ENCODE results near the gene NEUROD2. TPM values are rescaled to one million over a fixed set of nuclear protein-coding genes. Genes with fewer than 3 reads are reported as not detected.

NEUROD2 gene
- total RNA-seq (not detected), polyA plus RNA-seq (not detected)

DNA sequence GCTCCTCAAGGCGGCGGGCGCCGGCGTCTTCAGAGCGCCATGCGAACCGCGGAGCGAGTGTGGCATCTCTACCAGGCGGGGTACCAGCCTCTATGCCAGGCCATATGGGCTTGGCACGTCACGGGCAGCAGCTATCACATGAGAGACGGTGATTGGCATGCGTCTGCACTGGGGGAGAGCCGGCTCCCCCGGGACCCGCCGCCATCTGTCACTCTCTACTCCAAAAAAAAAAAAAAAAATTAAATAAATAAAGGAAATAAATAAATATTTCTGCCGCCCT, at the start of gene NEUROD2:
Gene NEUROD2, minus strand, starts transcription at position 70 of the 280 bp plus-strand sequence. CDS start 1,321 bp downstream, outside the sequence.
- Mint-ChIP-seq H3K27me3 (peaks cover 46 to 50% of the 10 kb centered on the region in 2 donors), H3K27ac (no peak within 1 kb of the TSS)
- POLR2A ChIA-PET: no interaction called here

DNA sequence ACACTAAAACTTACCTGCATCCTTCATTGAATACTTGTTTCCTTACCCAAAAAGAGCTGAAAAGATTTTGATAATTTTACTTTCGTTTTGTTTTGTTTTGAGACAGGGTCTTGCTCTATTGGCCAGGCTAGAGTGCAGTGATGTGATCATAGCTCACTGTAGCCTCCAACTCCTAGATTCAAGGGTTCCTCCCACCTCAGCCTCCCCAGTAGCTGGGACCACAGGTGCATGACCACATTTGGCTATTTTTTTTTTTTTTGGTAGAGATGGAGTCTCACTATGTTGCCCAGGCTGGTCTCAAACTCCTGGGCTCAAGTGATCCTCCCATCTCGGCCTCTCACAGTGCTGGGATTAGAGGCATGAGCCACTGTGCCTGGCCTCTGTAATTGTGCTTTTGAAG, 47.4 kb upstream of the NEUROD2 start:
- peaks cover 0 to 1% of the 10 kb centered on the region in 2 donors for H3K27me3 Mint-ChIP-seq
- peaks cover 0 to 58% (median 10%) of the 10 kb centered on the region in 3 donors for H3K36me3 Mint-ChIP-seq
- Histone ChIP-seq H3K4me3 (ENCODE audit: low read length) (no peak overlapping the region), H3K9me3 (ENCODE audit: low read length) (no peaks in the 10 kb centered on the region), H3K27me3 (ENCODE audit: insufficient read depth, low read length, poor library complexity, severe bottlenecking) (no peaks in the 10 kb centered on the region), H3K4me1 (ENCODE audit: insufficient read depth, low read length) (peaks cover 35% of the 10 kb centered on the region), H3K36me3 (ENCODE audit: insufficient read depth, low read length) (peaks cover 7% of the 10 kb centered on the region), H3K27ac (ENCODE audit: low read depth, low read length) (no peak overlapping the region)
- H3K27ac Mint-ChIP-seq: peak overlapping the region in 3 of 8 donors; percentile 62 to 84 (median 64)
- ChIA-PET POLR2A (no interaction called here), CTCF (interaction anchor here (0.8 to 5.9 kb wide), 12 partner anchors 9 to 539 kb away, joined by 3 to 60 read pairs (median 10); partner anchors contain the start of genes PGAP3, PNMT, STARD3 and TCAP)
- peaks cover 0 to 2% (median 0%) of the 10 kb centered on the region in 5 donors for H3K9me3 Mint-ChIP-seq
- H3K4me3 Mint-ChIP-seq: no peak overlapping the region
- peaks cover 30 to 48% (median 36%) of the 10 kb centered on the region in 3 donors for H3K4me1 Mint-ChIP-seq
- no peak for DNase-seq

More for the DNA sequence above, at the start of gene NEUROD2:
- Histone ChIP-seq H3K4me1 (ENCODE audit: insufficient read depth, low read length) (peaks cover 30% of the 10 kb centered on the region), H3K27ac (ENCODE audit: low read depth, low read length) (no peak within 1 kb of the TSS), H3K27me3 (ENCODE audit: insufficient read depth, low read length, poor library complexity, severe bottlenecking) (peaks cover 43% of the 10 kb centered on the region), H3K4me3 (ENCODE audit: low read length) (no peak within 1 kb of the TSS), H3K9me3 (ENCODE audit: low read length) (no peaks in the 10 kb centered on the region), H3K36me3 (ENCODE audit: insufficient read depth, low read length) (no peaks in the 10 kb centered on the region)
- no peak for DNase-seq
- H3K36me3 Mint-ChIP-seq: no peaks in the 10 kb centered on the region
- CTCF ChIA-PET: interaction anchor here (1.2 kb wide), 1 partner anchor 14 kb away, joined by 5 read pairs; no protein-coding TSS in a partner anchor
- H3K4me3 Mint-ChIP-seq: peak within 1 kb of the TSS in 2 of 7 donors; percentile 23 to 69
- H3K4me1 Mint-ChIP-seq: peaks cover 11 to 32% (median 17%) of the 10 kb centered on the region in 3 donors
- peaks cover 0 to 2% (median 0%) of the 10 kb centered on the region in 5 donors for H3K9me3 Mint-ChIP-seq

DNA sequence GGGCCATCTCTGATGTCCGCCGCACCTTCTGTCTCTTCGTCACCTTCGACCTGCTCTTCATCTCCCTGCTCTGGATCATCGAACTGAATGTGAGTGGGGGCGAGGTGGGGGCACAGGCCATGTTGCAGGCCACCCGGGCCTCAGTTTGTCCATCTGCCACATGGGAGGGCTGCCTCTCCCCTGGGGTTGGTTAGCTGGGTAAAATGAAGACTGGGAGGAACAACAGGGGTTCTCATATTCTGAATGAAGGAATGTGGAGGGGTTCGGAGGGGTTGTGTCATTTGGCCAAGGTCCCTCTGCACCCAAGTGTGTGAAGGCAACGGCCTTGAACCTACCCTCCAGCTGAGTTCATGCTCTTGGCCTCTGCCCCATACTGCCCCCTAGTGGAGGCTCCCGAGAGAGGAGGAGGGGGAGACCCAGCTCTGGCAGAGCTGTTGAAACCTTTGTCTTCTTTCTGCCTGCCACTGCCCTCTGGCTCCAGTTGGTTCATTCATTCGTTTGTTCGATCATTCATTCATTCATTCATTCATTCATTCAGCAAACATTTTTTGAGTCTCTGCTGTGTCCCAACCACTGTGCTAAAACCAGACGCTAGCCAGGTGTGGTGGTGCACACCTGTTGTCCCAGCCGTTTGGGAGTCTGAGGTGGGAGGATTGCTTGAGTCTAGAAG, 46.1 kb upstream of the NEUROD2 start:
- ChIA-PET CTCF (interaction anchor here (0.6 to 5.9 kb wide), 24 partner anchors 10 to 255 kb away, joined by 3 to 60 read pairs (median 4); partner anchors contain the start of genes MIEN1, PGAP3, PNMT and STARD3), POLR2A (interaction anchor here (0.5 kb wide), 1 partner anchor 77 kb away, joined by 8 read pairs; no protein-coding TSS in a partner anchor)
- Histone ChIP-seq H3K4me1 (ENCODE audit: insufficient read depth, low read length) (peaks cover 29% of the 10 kb centered on the region), H3K36me3 (ENCODE audit: insufficient read depth, low read length) (peaks cover 3% of the 10 kb centered on the region), H3K27ac (ENCODE audit: low read depth, low read length) (no peak overlapping the region), H3K9me3 (ENCODE audit: low read length) (no peaks in the 10 kb centered on the region), H3K27me3 (ENCODE audit: insufficient read depth, low read length, poor library complexity, severe bottlenecking) (no peaks in the 10 kb centered on the region), H3K4me3 (ENCODE audit: low read length) (no peak overlapping the region)
- no peak overlapping the region for H3K4me3 Mint-ChIP-seq
- H3K36me3 Mint-ChIP-seq: peaks cover 0 to 54% (median 10%) of the 10 kb centered on the region in 3 donors
- peaks cover 0 to 1% of the 10 kb centered on the region in 2 donors for H3K27me3 Mint-ChIP-seq
- peaks cover 37 to 58% (median 47%) of the 10 kb centered on the region in 3 donors for H3K4me1 Mint-ChIP-seq
- peak overlapping the region in 5 of 8 donors; percentile 6 to 79 (median 61) for H3K27ac Mint-ChIP-seq
- peak; percentile 61 to 84 (median 71) for DNase-seq
- H3K9me3 Mint-ChIP-seq: peaks cover 0 to 2% (median 0%) of the 10 kb centered on the region in 5 donors

DNA sequence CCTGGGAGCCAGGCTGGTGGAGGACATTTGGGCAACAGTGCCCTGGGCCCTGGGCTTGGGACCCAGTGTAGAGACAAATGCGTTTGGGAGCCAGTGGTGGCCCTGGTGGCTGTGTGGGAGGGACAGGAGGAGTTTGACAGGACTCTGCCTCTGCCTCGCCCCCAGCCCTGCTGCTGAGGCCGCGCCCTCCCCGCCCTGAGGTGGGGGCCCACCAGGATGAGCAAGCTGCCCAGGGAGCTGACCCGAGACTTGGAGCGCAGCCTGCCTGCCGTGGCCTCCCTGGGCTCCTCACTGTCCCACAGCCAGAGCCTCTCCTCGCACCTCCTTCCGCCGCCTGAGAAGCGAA, 45.6 kb upstream of the NEUROD2 start:
- Histone ChIP-seq H3K4me3 (ENCODE audit: low read length) (no peak overlapping the region), H3K4me1 (ENCODE audit: insufficient read depth, low read length) (peaks cover 24% of the 10 kb centered on the region), H3K27me3 (ENCODE audit: insufficient read depth, low read length, poor library complexity, severe bottlenecking) (no peaks in the 10 kb centered on the region), H3K27ac (ENCODE audit: low read depth, low read length) (no peak overlapping the region), H3K9me3 (ENCODE audit: low read length) (no peaks in the 10 kb centered on the region), H3K36me3 (ENCODE audit: insufficient read depth, low read length) (peaks cover 3% of the 10 kb centered on the region)
- POLR2A ChIA-PET: interaction anchor here (0.5 kb wide), 1 partner anchor 78 kb away, joined by 8 read pairs; no protein-coding TSS in a partner anchor
- no peak overlapping the region for H3K4me3 Mint-ChIP-seq
- peaks cover 0 to 1% of the 10 kb centered on the region in 2 donors for H3K27me3 Mint-ChIP-seq
- no peak for DNase-seq
- CTCF ChIA-PET: interaction anchor here (0.6 to 5.9 kb wide), 23 partner anchors 10 to 256 kb away, joined by 3 to 60 read pairs (median 4); partner anchors contain the start of genes MIEN1, PGAP3, PNMT and STARD3
- peaks cover 0 to 2% (median 0%) of the 10 kb centered on the region in 5 donors for H3K9me3 Mint-ChIP-seq
- H3K4me1 Mint-ChIP-seq: peaks cover 41 to 62% (median 50%) of the 10 kb centered on the region in 3 donors
- H3K36me3 Mint-ChIP-seq: peaks cover 0 to 52% (median 10%) of the 10 kb centered on the region in 3 donors
- H3K27ac Mint-ChIP-seq: peak overlapping the region in 2 of 8 donors; percentile 24 to 89

DNA sequence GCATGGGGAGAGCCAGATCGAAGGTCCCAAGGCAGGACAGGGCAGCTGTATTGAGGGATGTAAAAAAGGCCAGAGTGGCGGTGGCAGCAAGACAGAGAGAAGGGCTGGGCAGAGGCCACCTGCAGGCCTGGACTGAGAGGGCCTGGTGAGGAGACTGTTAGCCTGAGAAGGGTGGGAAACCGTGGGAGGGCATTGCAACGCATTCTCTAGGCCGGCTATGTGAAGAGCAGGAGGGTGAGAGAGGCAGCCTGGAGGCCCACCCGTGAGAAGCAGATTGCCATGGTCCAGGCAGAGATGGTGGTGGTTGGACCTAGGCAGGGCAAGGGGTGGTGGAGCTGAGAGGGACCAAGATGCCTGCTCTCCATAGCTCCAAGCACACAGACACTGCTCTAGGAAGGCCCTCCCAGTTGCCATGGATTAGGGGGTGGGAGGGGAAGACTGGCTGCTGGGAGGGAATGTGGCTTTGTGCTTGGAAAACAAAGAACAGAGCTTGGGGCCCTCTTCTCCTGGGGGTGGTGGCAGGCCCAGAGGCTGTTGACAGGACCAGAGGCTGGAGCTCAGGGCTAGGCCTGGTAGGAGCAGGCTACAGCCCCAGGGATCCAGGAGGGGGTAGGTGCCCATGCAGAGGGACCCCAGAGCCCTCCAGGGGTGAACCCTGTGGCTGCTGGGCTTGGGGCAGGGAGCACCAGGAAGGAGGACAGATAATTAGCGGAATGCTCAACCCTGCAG, 45.0 kb upstream of the NEUROD2 start:
- Mint-ChIP-seq H3K36me3 (peaks cover 0 to 48% (median 10%) of the 10 kb centered on the region in 3 donors), H3K9me3 (peaks cover 0 to 2% (median 0%) of the 10 kb centered on the region in 5 donors), H3K27me3 (peaks cover 0 to 1% of the 10 kb centered on the region in 2 donors), H3K27ac (peak overlapping the region in 6 of 8 donors; percentile 82 to 96 (median 87)), H3K4me1 (peaks cover 41 to 62% (median 50%) of the 10 kb centered on the region in 3 donors), H3K4me3 (peak overlapping the region in 1 of 7 donors; percentile 32)
- Histone ChIP-seq H3K36me3 (ENCODE audit: insufficient read depth, low read length) (peaks cover 3% of the 10 kb centered on the region), H3K4me3 (ENCODE audit: low read length) (no peak overlapping the region), H3K27me3 (ENCODE audit: insufficient read depth, low read length, poor library complexity, severe bottlenecking) (no peaks in the 10 kb centered on the region), H3K9me3 (ENCODE audit: low read length) (no peaks in the 10 kb centered on the region), H3K4me1 (ENCODE audit: insufficient read depth, low read length) (peaks cover 19% of the 10 kb centered on the region), H3K27ac (ENCODE audit: low read depth, low read length) (no peak overlapping the region)
- ChIA-PET CTCF (interaction anchor here (1.1 to 5.9 kb wide), 14 partner anchors 13 to 256 kb away, joined by 3 to 60 read pairs (median 6); partner anchors contain the start of genes MIEN1, PGAP3, PNMT and STARD3), POLR2A (no interaction called here)
- DNase-seq: no peak

DNA sequence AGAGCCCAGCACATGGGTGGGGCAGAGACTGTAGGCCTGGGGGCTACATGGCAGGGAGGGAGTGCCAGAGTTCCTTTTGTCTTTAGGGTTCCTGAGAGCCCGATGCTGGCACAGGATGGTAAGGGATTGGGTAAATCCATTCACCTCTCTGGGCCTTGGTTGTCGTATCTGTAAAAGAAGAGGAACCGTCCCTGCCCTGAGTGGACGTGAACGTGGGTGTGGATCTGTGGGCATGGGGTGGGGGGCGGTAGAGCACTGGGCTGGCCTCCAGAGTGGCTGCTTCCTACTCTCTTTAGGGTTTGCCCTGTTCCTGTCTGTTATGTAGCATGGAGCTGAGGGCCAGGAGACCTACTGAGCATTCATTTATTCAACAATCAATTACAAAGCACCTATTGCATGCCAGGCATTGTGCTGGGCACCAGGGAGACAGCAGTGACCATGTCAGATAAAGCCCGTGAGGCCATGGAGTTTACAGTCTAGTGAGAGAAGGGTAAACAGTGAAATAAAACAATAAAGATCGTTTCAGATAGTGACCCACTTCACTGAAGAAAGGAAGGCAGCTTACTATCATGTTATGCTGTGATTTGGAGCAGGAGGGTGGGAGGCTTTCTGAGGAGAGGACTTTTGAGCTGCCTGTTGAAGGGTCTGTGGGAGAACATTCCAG, 44.3 kb upstream of the NEUROD2 start:
- no peak overlapping the region for H3K4me3 Mint-ChIP-seq

DNA sequence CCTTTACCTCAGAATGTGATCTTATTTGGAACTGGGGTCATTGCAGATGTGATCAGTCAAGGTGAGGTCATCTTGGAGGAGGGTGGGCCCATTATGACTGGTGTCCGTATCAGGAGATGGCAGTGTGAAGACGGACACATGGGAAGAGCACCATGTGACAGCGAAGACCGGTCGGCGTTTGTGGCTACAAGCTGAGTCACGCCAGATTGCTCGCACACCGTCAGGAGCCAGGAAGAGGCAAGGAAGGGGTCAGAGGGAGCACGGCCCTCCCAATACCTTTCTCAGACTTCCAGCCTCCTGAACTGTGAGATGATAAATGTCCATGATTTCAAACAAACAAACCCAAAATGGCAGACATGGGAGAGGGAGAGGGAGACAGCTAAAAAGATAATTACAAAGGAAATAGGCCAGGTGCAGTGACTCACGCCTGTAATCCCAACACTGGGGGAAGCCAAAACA, 42.4 kb upstream of the NEUROD2 start:
- ChIA-PET CTCF (interaction anchor here (1.4 to 1.5 kb wide), 2 partner anchors 27 to 28 kb away, joined by 5 to 6 read pairs; no protein-coding TSS in a partner anchor), POLR2A (no interaction called here)
- no peak overlapping the region for H3K4me3 ChIP-seq (ENCODE audit: low read length)
- Mint-ChIP-seq H3K27me3 (no peaks in the 10 kb centered on the region), H3K36me3 (peaks cover 0 to 38% (median 10%) of the 10 kb centered on the region in 3 donors), H3K4me1 (peaks cover 39 to 74% (median 50%) of the 10 kb centered on the region in 3 donors), H3K27ac (peak overlapping the region in 4 of 8 donors; percentile 15 to 78 (median 34)), H3K9me3 (peaks cover 0 to 2% (median 0%) of the 10 kb centered on the region in 5 donors), H3K4me3 (no peak overlapping the region)
- peaks cover 3% of the 10 kb centered on the region for H3K36me3 ChIP-seq (ENCODE audit: insufficient read depth, low read length)
- no peak for DNase-seq
- no peak overlapping the region for H3K27ac ChIP-seq (ENCODE audit: low read depth, low read length)
- H3K9me3 ChIP-seq (ENCODE audit: low read length): no peaks in the 10 kb centered on the region
- H3K27me3 ChIP-seq (ENCODE audit: insufficient read depth, low read length, poor library complexity, severe bottlenecking): no peaks in the 10 kb centered on the region
- peaks cover 19% of the 10 kb centered on the region for H3K4me1 ChIP-seq (ENCODE audit: insufficient read depth, low read length)

More for the DNA sequence above, 44.3 kb upstream of the NEUROD2 start:
- H3K4me3 ChIP-seq (ENCODE audit: low read length): no peak overlapping the region
- H3K36me3 Mint-ChIP-seq: peaks cover 0 to 45% (median 10%) of the 10 kb centered on the region in 3 donors
- no peaks in the 10 kb centered on the region for H3K9me3 ChIP-seq (ENCODE audit: low read length)
- peak overlapping the region in 7 of 8 donors; percentile 1 to 96 (median 85) for H3K27ac Mint-ChIP-seq
- no peaks in the 10 kb centered on the region for H3K27me3 ChIP-seq (ENCODE audit: insufficient read depth, low read length, poor library complexity, severe bottlenecking)
- no peak overlapping the region for H3K27ac ChIP-seq (ENCODE audit: low read depth, low read length)
- H3K4me1 ChIP-seq (ENCODE audit: insufficient read depth, low read length): peaks cover 19% of the 10 kb centered on the region
- ChIA-PET POLR2A (no interaction called here), CTCF (interaction anchor here (0.7 to 5.9 kb wide), 9 partner anchors 13 to 65 kb away, joined by 3 to 60 read pairs (median 7); partner anchors contain the start of genes PGAP3, PNMT, STARD3 and TCAP)
- no peak for DNase-seq
- H3K4me1 Mint-ChIP-seq: peaks cover 41 to 69% (median 50%) of the 10 kb centered on the region in 3 donors
- peaks cover 3% of the 10 kb centered on the region for H3K36me3 ChIP-seq (ENCODE audit: insufficient read depth, low read length)
- H3K27me3 Mint-ChIP-seq: peaks cover 0 to under 1% of the 10 kb centered on the region in 2 donors
- peaks cover 0 to 2% (median 0%) of the 10 kb centered on the region in 5 donors for H3K9me3 Mint-ChIP-seq
